Sigmoid colon (tissue), 4 donors: ENCODE data around the gene CPNE4.

Experiments used
- EP300 ChIP-seq, 4 donors: sonication (generic); formaldehyde crosslinking; IDR thresholded peaks; one replicate each; pipeline ENCODE4 v1.6.1; 2017; ENCODE audit warnings: antibody characterized with exemption in 4 of 4
- POLR2A ChIP-seq, 2 donors: fragments of 450-650 bp; IDR thresholded peaks; one replicate each; pipeline ENCODE4 v1.6.1; 2016; ENCODE audit warnings: antibody characterized with exemption in 2 of 2, mild to moderate bottlenecking in 2 of 2, moderate library complexity in 2 of 2
- POLR2AphosphoS5 ChIP-seq, 4 donors: sonication (generic); formaldehyde crosslinking; IDR thresholded peaks; one replicate each; pipeline ENCODE4 v1.6.1; 2017; ENCODE audit warnings: antibody characterized with exemption in 4 of 4
- TF ChIP-seq, protein P1 (sequence below), 4 experiments: fragments of 450-650 bp in 3 of 4; fragments of 200-600 bp in 1 of 4; IDR thresholded peaks; one replicate each; pipeline ENCODE4 v1.5.1; 2016 to 2019; ENCODE audit warnings: antibody characterized with exemption in 4 of 4, mild to moderate bottlenecking in 3 of 4, moderate library complexity in 2 of 4

DNA sequence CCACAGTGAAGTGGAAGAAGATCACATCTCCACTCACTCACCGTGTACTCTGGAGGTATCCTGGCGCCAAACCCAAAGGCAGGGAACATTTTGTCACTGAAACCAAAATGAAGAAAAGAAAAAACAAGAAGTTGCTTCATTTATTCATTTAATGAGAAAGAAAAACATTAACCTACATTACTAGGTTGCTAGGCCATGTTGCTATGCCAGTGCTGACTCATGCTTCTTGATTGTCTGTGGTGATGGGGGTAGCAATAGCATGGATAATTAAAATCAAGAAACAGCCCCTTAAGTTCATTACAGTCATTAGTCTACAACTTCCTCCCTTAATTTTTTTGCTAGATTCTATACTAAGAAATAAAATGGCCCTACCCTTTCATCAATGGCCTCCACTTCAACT, 479.4 kb downstream of the CPNE4 start:
- TF ChIP-seq, protein P1, sequence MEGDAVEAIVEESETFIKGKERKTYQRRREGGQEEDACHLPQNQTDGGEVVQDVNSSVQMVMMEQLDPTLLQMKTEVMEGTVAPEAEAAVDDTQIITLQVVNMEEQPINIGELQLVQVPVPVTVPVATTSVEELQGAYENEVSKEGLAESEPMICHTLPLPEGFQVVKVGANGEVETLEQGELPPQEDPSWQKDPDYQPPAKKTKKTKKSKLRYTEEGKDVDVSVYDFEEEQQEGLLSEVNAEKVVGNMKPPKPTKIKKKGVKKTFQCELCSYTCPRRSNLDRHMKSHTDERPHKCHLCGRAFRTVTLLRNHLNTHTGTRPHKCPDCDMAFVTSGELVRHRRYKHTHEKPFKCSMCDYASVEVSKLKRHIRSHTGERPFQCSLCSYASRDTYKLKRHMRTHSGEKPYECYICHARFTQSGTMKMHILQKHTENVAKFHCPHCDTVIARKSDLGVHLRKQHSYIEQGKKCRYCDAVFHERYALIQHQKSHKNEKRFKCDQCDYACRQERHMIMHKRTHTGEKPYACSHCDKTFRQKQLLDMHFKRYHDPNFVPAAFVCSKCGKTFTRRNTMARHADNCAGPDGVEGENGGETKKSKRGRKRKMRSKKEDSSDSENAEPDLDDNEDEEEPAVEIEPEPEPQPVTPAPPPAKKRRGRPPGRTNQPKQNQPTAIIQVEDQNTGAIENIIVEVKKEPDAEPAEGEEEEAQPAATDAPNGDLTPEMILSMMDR (IDR thresholded peaks at IDR 0.05): no peak
- TF ChIP-seq POLR2A (IDR thresholded peaks at IDR 0.05): no peak
- no peak for TF ChIP-seq EP300 (IDR thresholded peaks at IDR 0.05)
- no peak for TF ChIP-seq POLR2AphosphoS5 (IDR thresholded peaks at IDR 0.05)
